ENCODE data around the gene ENDOV.
"Not testable (repeated sequence)": the region's sequence is repeated elsewhere in the genome, so short reads cannot be mapped to it uniquely, and the experiment has no call there.

The ENDOV gene

GRCh38 chr17:80396157-80397033 lies 18.6 kb upstream of the ENDOV start:
- H3K9me3 ChIP-seq = no peaks in the 10 kb centered on the region
- H3K4me3 ChIP-seq (ENCODE audit: low read depth, low read length) = no peak overlapping the region
- DNase-seq = no peak
- TF ChIP-seq, protein P1, sequence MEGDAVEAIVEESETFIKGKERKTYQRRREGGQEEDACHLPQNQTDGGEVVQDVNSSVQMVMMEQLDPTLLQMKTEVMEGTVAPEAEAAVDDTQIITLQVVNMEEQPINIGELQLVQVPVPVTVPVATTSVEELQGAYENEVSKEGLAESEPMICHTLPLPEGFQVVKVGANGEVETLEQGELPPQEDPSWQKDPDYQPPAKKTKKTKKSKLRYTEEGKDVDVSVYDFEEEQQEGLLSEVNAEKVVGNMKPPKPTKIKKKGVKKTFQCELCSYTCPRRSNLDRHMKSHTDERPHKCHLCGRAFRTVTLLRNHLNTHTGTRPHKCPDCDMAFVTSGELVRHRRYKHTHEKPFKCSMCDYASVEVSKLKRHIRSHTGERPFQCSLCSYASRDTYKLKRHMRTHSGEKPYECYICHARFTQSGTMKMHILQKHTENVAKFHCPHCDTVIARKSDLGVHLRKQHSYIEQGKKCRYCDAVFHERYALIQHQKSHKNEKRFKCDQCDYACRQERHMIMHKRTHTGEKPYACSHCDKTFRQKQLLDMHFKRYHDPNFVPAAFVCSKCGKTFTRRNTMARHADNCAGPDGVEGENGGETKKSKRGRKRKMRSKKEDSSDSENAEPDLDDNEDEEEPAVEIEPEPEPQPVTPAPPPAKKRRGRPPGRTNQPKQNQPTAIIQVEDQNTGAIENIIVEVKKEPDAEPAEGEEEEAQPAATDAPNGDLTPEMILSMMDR (IDR thresholded peaks at IDR 0.05; ENCODE audit: low read depth, low read length) = no peak
- no peaks in the 10 kb centered on the region for H3K27me3 ChIP-seq
- H3K4me1 ChIP-seq = no peaks in the 10 kb centered on the region
- H3K36me3 ChIP-seq = peaks cover 4% of the 10 kb centered on the region

DNA sequence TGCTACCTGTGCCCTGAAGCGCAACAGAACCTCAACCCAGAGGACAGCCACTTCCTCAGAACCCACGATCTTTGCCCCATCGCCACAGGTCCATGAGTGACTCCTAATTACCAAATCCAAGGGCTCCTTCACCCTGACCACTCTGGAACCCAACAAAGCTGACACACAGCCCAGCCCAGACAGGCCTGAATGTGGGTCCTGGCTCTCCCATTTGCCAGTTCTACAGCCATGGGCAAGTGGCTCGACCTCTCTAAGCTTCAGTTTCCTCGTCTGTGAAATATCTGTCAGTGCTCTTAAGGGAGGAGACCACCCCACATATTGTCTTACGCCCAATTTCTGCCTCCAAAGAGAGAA lies 18.0 kb upstream of the ENDOV start:
- TF ChIP-seq, protein P1 (IDR thresholded peaks at IDR 0.05; ENCODE audit: low read depth, low read length) = no peak
- Histone ChIP-seq H3K27me3 (no peaks in the 10 kb centered on the region), H3K36me3 (peaks cover 1% of the 10 kb centered on the region), H3K4me1 (no peaks in the 10 kb centered on the region), H3K4me3 (ENCODE audit: low read depth, low read length) (no peak overlapping the region), H3K9me3 (no peaks in the 10 kb centered on the region)
- DNase-seq = no peak

GRCh38 chr17:80397686-80398085 lies 17.3 kb upstream of the ENDOV start:
- Histone ChIP-seq H3K4me3 (ENCODE audit: low read depth, low read length) (no peak overlapping the region), H3K4me1 (no peaks in the 10 kb centered on the region), H3K27me3 (no peaks in the 10 kb centered on the region), H3K36me3 (no peaks in the 10 kb centered on the region), H3K9me3 (no peaks in the 10 kb centered on the region)
- no peak for DNase-seq
- TF ChIP-seq, protein P1 (IDR thresholded peaks at IDR 0.05; ENCODE audit: low read depth, low read length) = no peak

GRCh38 chr17:80401086-80401485 lies 13.9 kb upstream of the ENDOV start:
- not testable (repeated sequence) for H3K9me3 ChIP-seq; DNase-seq; H3K27me3 ChIP-seq; H3K4me3 ChIP-seq (ENCODE audit: low read depth, low read length); H3K4me1 ChIP-seq; H3K36me3 ChIP-seq

GRCh38 chr17:80402102-80402501 lies 12.9 kb upstream of the ENDOV start:
- H3K36me3 ChIP-seq; H3K4me1 ChIP-seq; H3K4me3 ChIP-seq (ENCODE audit: low read depth, low read length); H3K27me3 ChIP-seq; DNase-seq; H3K9me3 ChIP-seq: not testable (repeated sequence)

DNA sequence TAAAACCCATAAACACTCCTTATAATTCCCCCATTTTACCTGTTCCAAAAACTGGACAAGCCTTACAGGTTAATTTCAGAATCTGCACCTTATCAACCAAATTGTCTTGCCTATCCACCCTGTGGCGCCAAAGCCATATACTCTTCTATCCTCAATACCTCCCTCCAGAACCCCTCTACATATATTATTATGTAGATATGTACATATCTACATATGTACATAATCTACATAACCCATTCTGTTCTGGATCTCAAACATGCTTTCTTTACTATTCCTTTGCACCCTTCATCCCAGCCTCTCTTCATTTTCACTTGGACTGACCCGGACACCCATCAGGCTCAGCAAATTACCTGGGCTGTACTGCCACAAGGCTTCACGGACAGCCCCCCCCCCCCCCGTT lies 12.0 kb upstream of the ENDOV start:
- Histone ChIP-seq H3K9me3 (no peaks in the 10 kb centered on the region), H3K27me3 (0 out of 2 replicates have a peak, but pooled peaks cover 3% of the 10 kb centered on the region), H3K36me3 (no peaks in the 10 kb centered on the region), H3K4me1 (no peaks in the 10 kb centered on the region), H3K4me3 (ENCODE audit: low read depth, low read length) (no peak overlapping the region)
- TF ChIP-seq, protein P1 (IDR thresholded peaks at IDR 0.05; ENCODE audit: low read depth, low read length) = no peak
- DNase-seq = no peak

GRCh38 chr17:80406146-80406545 lies 8.8 kb upstream of the ENDOV start:
- Histone ChIP-seq H3K4me3 (ENCODE audit: low read depth, low read length) (no peak overlapping the region), H3K9me3 (no peaks in the 10 kb centered on the region)

GRCh38 chr17:80407917-80408316 lies 7.0 kb upstream of the ENDOV start:
- not testable (repeated sequence) for H3K27me3 ChIP-seq, DNase-seq, H3K9me3 ChIP-seq

More at GRCh38 chr17:80406146-80406545, 8.8 kb upstream of the ENDOV start:
- H3K4me1 ChIP-seq = no peaks in the 10 kb centered on the region
- TF ChIP-seq, protein P1 (IDR thresholded peaks at IDR 0.05; ENCODE audit: low read depth, low read length) = no peak
- H3K36me3 ChIP-seq = no peaks in the 10 kb centered on the region
- H3K27me3 ChIP-seq = peaks cover 4% of the 10 kb centered on the region; the same call in 1 of the 2 replicates
- DNase-seq = no peak

More at GRCh38 chr17:80407917-80408316, 7.0 kb upstream of the ENDOV start:
- not testable (repeated sequence) for H3K4me1 ChIP-seq; H3K4me3 ChIP-seq (ENCODE audit: low read depth, low read length); H3K36me3 ChIP-seq

Measured in BE2C (cell line).